K562 (cell line): Measurements from ENCODE around the gene RAB13. TPM values are rescaled to one million over a fixed set of nuclear protein-coding genes. Genes with fewer than 3 reads are reported as not detected.
A peak's percentile ranks its signal among the peaks of the same experiment; 100 is the strongest.

Source experiments
- ARID3A ChIP-seq: IDR thresholded peaks from 2 replicates; pipeline ENCODE4 v1.6.1; 2012; ENCODE audit warnings: low read depth, low read length, improper control_type of control experiment, borderline replicate concordance
- CBX3 ChIP-seq, 2 experiments: IDR thresholded peaks; 1 replicate in 1 of 2; 2 replicates in 1 of 2; pipeline ENCODE4 v1.6.1; 2012; ENCODE audit warnings: inconsistent platforms in 2 of 2, low read length in 2 of 2, borderline replicate concordance in 1 of 2, control low read depth in 1 of 2
- CBX5 ChIP-seq: IDR thresholded peaks from 2 replicates; pipeline ENCODE4 v1.6.1; 2014; ENCODE audit warnings: low read depth, borderline replicate concordance
- CBX8 ChIP-seq: fragments of 200-600 bp; sonication (generic); IDR thresholded peaks from 2 replicates; pipeline ENCODE4 v1.6.1; 2012; ENCODE audit warnings: borderline replicate concordance, mixed run types, low read depth, mild to moderate bottlenecking, moderate library complexity, mixed read lengths, low read length, control low read depth, inconsistent platforms; ENCODE audit not compliant: poor library complexity, severe bottlenecking; ENCODE audit errors: extremely low read depth
- IRF9 ChIP-seq: fragments of 450-650 bp; IDR thresholded peaks from 2 replicates; pipeline ENCODE4 v1.6.1; 2016; ENCODE audit warnings: missing biosample characterization, missing genetic modification characterization
- MNT ChIP-seq, 2 experiments: fragments of 450-650 bp; conservative IDR thresholded peaks; 2 replicates each; pipeline ENCODE4 v1.6.1; 2017; ENCODE audit warnings: mild to moderate bottlenecking in 2 of 2, moderate library complexity in 2 of 2
- NKRF ChIP-seq: fragments of 450-650 bp; IDR thresholded peaks from 2 replicates; pipeline ENCODE4 v1.6.1; 2016; ENCODE audit warnings: borderline replicate concordance
- SNIP1 ChIP-seq: fragments of 450-650 bp; IDR thresholded peaks from 2 replicates; pipeline ENCODE4 v1.7.1; 2017; ENCODE audit warnings: low read depth, mild to moderate bottlenecking
- STAT5B ChIP-seq: fragments of 250-450 bp; sonication (Bioruptor Pico); IDR thresholded peaks from 2 replicates; pipeline ENCODE4 v1.8.0; 2021; ENCODE audit warnings: mild to moderate bottlenecking, inconsistent platforms
- TEAD1 ChIP-seq, 2 experiments: fragments of 450-650 bp in 1 of 2; sonication (generic) in 1 of 2; formaldehyde crosslinking; IDR thresholded peaks; 2 replicates each; pipeline versions ENCODE4 v1.4.0 to v1.8.0; 2020 to 2022; ENCODE audit warnings: mild to moderate bottlenecking in 2 of 2, missing genetic modification reagents in 1 of 2
- ZBTB9 ChIP-seq: fragments of 450-650 bp; formaldehyde crosslinking; IDR thresholded peaks from 2 replicates; pipeline ENCODE4 v1.4.0; 2020; ENCODE audit warnings: mild to moderate bottlenecking, moderate library complexity
- ZFP30 ChIP-seq: fragments of 250-450 bp; sonication (Bioruptor Pico); IDR thresholded peaks from 2 replicates; pipeline ENCODE4 v1.8.0; 2022; ENCODE audit warnings: moderate library complexity, mild to moderate bottlenecking, inconsistent platforms, borderline replicate concordance
- ZNF224 ChIP-seq: sonication (generic); formaldehyde crosslinking; IDR thresholded peaks from 2 replicates; pipeline ENCODE4 v1.8.0; 2022; ENCODE audit warnings: mild to moderate bottlenecking, missing genetic modification reagents
- ZNF695 ChIP-seq: fragments of 450-650 bp; formaldehyde crosslinking; IDR thresholded peaks from 2 replicates; pipeline ENCODE4 v1.4.0; 2020; ENCODE audit warnings: mild to moderate bottlenecking, moderate library complexity
- ZNF740 ChIP-seq, 3 experiments: fragments of 200-800 bp in 1 of 3; sonication (Bioruptor generic) in 1 of 3; sonication (generic) in 1 of 3; formaldehyde crosslinking in 1 of 3; IDR thresholded peaks; 2 replicates each; pipeline versions ENCODE4 v1.6.1 to v1.8.0; 2016 to 2022; ENCODE audit warnings: mild to moderate bottlenecking in 2 of 3, missing compliant biosample characterization in 2 of 3, missing genetic modification characterization in 2 of 3, missing genetic modification reagents in 1 of 3
- polyA plus RNA-seq, 8 experiments: library from polyadenylated mRNA; depleted of rRNA in 4 of 8; stranded (reverse) in 5 of 8; unstranded in 3 of 8; fragments of >200 nt; fragmentation: Nextera tagmentation in 2 of 8; fragmentation: Illumina TruSeq in 1 of 8; extraction: Ambion mirVana in 2 of 8; extraction: Trizol in 1 of 8; gene quantifications; 2 replicates each; pipeline versions ENCODE4 v1.2.1 to v1.2.3, GENCODE V29; 2011 to 2014; ENCODE audit warnings: inconsistent platforms in 1 of 8, missing spikeins in 1 of 8
- total RNA-seq, 7 experiments: library from RNA; depleted of rRNA in 6 of 7; stranded (reverse); fragments of >200 nt in 6 of 7; fragmentation: Illumina TruSeq in 2 of 7; extraction: Trizol in 2 of 7; gene quantifications; 2 replicates each; pipeline versions ENCODE4 v1.2.1 to v1.2.3, GENCODE V29; 2011 to 2021; ENCODE audit warnings: low replicate concordance in 1 of 7

RAB13 gene
- total and polyA plus RNA-seq, 9 of the 15 experiments (the other 6 are each of a cell fraction or from before 2014, with no cell fraction given), result 22.3 to 100 (median 39.8) TPM

GRCh38 chr1:153978274-153978909 lies 7.7 kb downstream of the RAB13 start (continued):
- TF ChIP-seq CBX3 (IDR thresholded peaks at IDR 0.05; ENCODE audit: borderline replicate concordance in 1 of 2, low read length in 2 of 2) (no peak), ZBTB9 (CRISPR knock-in tag) (no peak), MNT (conservative IDR thresholded peaks at IDR 0.05) (no peak), SNIP1 (no peak), ZNF224 (CRISPR knock-in tag) (no peak), ZNF740 (CRISPR knock-in tag; IDR thresholded peaks at IDR 0.05) (no peak), ZNF740 (tag; IDR thresholded peaks at IDR 0.05) (no peak), TEAD1 (CRISPR knock-in tag; IDR thresholded peaks at IDR 0.05) (no peak), ARID3A (peak; percentile 39; the same call in 1 of the 2 replicates), ZFP30 (CRISPR knock-in tag) (no peak), NKRF (peak; percentile 39; the same call in 1 of the 2 replicates), IRF9 (no peak), STAT5B (CRISPR knock-in tag) (no peak), ZNF695 (CRISPR knock-in tag) (no peak), CBX5 (no peak), CBX8 (no peak)
